Measurements from ENCODE around the gene RAD51B.

DNA sequence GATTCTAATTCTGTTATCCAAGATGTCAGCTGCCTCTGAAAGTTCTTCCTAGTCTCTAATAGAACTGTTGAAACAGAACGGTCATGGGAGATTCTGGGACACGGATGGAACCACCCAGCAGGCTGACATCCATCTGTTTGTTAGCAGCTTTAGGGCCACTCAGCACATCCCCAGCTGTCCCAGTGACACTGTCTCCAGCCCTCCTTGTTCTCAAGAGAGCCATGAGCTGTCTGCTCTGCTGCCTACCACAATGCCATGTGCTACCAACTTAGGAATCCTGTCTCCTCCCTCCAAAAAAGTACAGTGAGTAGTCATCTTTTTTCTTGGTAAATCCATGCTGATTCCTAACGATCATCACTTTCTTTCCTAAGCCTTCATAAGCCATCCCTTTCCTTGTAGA, 842.8 kb downstream of the RAD51B start:
- TF ChIP-seq, protein P1, sequence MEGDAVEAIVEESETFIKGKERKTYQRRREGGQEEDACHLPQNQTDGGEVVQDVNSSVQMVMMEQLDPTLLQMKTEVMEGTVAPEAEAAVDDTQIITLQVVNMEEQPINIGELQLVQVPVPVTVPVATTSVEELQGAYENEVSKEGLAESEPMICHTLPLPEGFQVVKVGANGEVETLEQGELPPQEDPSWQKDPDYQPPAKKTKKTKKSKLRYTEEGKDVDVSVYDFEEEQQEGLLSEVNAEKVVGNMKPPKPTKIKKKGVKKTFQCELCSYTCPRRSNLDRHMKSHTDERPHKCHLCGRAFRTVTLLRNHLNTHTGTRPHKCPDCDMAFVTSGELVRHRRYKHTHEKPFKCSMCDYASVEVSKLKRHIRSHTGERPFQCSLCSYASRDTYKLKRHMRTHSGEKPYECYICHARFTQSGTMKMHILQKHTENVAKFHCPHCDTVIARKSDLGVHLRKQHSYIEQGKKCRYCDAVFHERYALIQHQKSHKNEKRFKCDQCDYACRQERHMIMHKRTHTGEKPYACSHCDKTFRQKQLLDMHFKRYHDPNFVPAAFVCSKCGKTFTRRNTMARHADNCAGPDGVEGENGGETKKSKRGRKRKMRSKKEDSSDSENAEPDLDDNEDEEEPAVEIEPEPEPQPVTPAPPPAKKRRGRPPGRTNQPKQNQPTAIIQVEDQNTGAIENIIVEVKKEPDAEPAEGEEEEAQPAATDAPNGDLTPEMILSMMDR (IDR thresholded peaks at IDR 0.05), result no peak
- no peak for TF ChIP-seq POLR2A (IDR thresholded peaks at IDR 0.05)
